Muscle of arm (tissue), 12 donors: ENCODE data around the gene ZXDA. TPM values are rescaled to one million over a fixed set of nuclear protein-coding genes. Genes with fewer than 3 reads are reported as not detected.

ENCODE experiments used
- DNase-seq: peaks from one replicate; pipeline ENCODE4 v3.0.0-alpha.2; 2013
- polyA plus RNA-seq, 12 donors: library from polyadenylated mRNA; unstranded; fragments of 120-200 nt; gene quantifications; one replicate each; pipeline ENCODE4 v1.2.1, GENCODE V29; 2013; ENCODE audit not compliant: insufficient read length in 12 of 12

Gene ZXDA
- polyA plus RNA-seq, 12 donors = 2.6 to 4.0 (median 3.2) TPM; not detected in 1

DNA sequence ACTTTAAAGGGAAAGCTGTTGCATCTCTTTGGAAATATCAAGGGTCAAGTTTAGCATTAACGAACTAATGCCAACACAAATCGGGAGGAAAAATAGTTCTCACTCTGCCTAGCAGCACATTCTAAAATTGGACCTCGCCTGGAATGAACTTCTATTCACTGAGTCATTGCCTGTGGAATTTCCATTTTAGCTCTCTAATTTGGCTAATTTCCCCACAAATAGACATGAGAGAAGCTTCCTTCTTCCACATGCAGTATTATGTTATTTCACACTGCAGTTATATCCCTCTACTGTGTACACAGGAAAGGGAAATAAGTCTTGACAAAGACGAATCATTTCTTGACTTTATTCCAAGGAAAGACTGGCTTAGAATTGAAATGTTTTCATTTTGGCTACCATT lies 9.3 kb downstream of the ZXDA start:
- DNase-seq = no peak

DNA sequence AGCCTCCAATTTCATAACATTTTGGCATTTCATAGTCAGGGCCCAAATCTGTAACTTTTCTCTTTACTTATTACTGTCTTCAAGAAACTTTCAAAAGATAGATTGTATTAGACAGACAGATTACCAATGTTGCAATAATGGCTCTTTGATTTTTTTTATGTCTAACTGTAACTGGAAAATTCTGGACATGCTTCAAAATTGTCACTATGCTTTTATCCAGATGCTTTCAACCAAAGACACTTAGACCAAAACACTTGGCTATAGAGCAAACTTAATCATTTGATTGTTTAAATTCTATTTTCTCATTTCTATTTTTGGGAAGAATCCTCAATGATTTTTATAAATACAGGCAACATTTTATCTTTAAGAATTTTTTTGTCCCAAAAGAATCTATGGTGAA lies 10.4 kb downstream of the ZXDA start:
- no peak for DNase-seq

DNA sequence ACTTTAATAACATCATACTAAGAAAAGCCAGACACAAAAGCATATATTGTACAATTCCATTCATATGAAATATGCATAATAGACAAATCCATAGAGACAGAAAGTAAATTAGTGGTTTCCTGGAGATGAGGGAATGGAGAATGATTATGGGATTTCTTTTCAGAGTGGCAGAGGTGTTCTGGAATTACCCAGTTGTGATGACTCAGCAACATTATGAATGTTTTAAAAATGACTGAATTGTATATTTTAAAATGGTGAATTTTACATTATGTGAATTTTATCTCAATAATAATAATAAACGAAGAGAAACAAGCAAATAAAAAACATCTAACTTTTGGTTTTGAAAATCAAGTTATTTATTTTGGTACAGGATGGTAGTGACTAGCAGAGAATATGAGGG lies 11.2 kb downstream of the ZXDA start:
- no peak for DNase-seq

DNA sequence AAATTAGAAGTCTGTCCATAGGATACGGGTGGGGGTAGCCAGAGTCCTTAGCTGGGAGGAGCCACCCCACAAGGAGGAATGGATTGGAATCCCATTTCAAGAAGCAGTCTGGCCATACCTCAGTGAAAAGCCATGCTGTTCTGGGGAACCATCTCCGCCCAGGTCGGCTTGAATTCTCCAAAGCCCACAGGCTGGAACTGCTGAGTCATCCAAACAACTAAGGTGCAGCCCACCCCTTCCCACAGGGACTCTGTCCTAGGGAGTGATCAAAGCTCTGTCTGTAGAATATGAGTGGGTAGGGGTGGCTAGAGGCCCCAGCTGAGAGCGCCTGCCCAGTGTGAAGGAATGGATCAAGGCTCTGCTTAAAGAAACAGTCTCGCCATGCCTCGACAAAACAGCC lies 38.8 kb downstream of the ZXDA start:
- no peak for DNase-seq

Other genes starting within 250 kb of the ZXDA start
- under 1 TPM in 2 of 12 donors, not detected in 10; 0.07 to 0.08 TPM for gene NLRP2B, start 230.2 kb downstream of the ZXDA start, polyA plus RNA-seq